Measurements from ENCODE around the gene RASAL2. TPM values are rescaled to one million over a fixed set of nuclear protein-coding genes. Genes with fewer than 3 reads are reported as not detected.

RASAL2 gene
- total and polyA plus RNA-seq, 2 experiments from 2014 or later: 16.0 to 42.2 TPM

GRCh38 chr1:178490136-178490535 lies 396.2 kb downstream of the RASAL2 start:
- Mint-ChIP-seq H3K27ac (no peak overlapping the region), H3K4me3 (no peak overlapping the region), H3K9me3 (no peaks in the 10 kb centered on the region; the same call in 2 of the 3 replicates), H3K27me3 (ENCODE audit: insufficient read depth, low read depth, poor library complexity) (peaks cover 10% of the 10 kb centered on the region), H3K4me1 (peaks cover 6% of the 10 kb centered on the region; the same call in 2 of the 3 replicates), H3K36me3 (ENCODE audit: low read depth) (no peaks in the 10 kb centered on the region; the same call in 2 of the 3 replicates)
- H2AFZ ChIP-seq: no peak overlapping the region
- no peaks in the 10 kb centered on the region for H3K36me3 ChIP-seq (ENCODE audit: insufficient read depth)
- H3K27me3 ChIP-seq (ENCODE audit: insufficient read depth): no peaks in the 10 kb centered on the region
- TF ChIP-seq EZH2phosphoT487 (IDR thresholded peaks at IDR 0.05; ENCODE audit: unreplicated experiment) (no peak), STAT1 (IDR thresholded peaks at IDR 0.05; ENCODE audit: unreplicated experiment) (no peak), ZNF331 (CRISPR knock-in tag; IDR thresholded peaks at IDR 0.05; ENCODE audit: low read depth) (no peak), EZH2 (IDR thresholded peaks at IDR 0.05; ENCODE audit: low read depth, unreplicated experiment) (no peak), REST (IDR thresholded peaks at IDR 0.05; ENCODE audit: unreplicated experiment) (no peak), JUNB (IDR thresholded peaks at IDR 0.05; ENCODE audit: unreplicated experiment) (no peak), CTCF (conservative IDR thresholded peaks at IDR 0.05; ENCODE audit: low read depth in 2 of 2) (no peak), ETS1 (IDR thresholded peaks at IDR 0.05) (no peak), NANOG (IDR thresholded peaks at IDR 0.05; ENCODE audit: borderline replicate concordance) (no peak), ZNF462 (CRISPR knock-in tag; IDR thresholded peaks at IDR 0.05) (no peak), CREB1 (CRISPR knock-in tag; IDR thresholded peaks at IDR 0.05; ENCODE audit: low read depth) (no peak), ZNF114 (CRISPR knock-in tag; IDR thresholded peaks at IDR 0.05) (no peak), POLR2AphosphoS5 (IDR thresholded peaks at IDR 0.05; ENCODE audit: low read depth) (no peak)
- ATAC-seq (no peak), DNase-seq (ENCODE audit: low spot score) (no peak)
- H3K4me1 ChIP-seq (ENCODE audit: insufficient read depth): no peaks in the 10 kb centered on the region
- no peaks in the 10 kb centered on the region for H3K79me2 ChIP-seq (replicated peaks; ENCODE audit: insufficient read depth)
- no peaks in the 10 kb centered on the region; the same call in 1 of the 2 replicates for H3K9me2 ChIP-seq (ENCODE audit: insufficient read depth)
- no peak overlapping the region for H3K4me3 ChIP-seq
- H3K4me2 ChIP-seq: no peak overlapping the region
- H3F3A ChIP-seq (replicated peaks; ENCODE audit: low read depth): 0 out of 2 replicates have a peak, but pooled peaks cover 6% of the 10 kb centered on the region
- H4K20me1 ChIP-seq (replicated peaks; ENCODE audit: insufficient read depth): no peaks in the 10 kb centered on the region
- no peak overlapping the region for H3K27ac ChIP-seq (ENCODE audit: low read depth)

Data from GM23338 (cell line).